ENCODE data around the gene XPA. TPM values are rescaled to one million over a fixed set of nuclear protein-coding genes. Genes with fewer than 3 reads are reported as not detected.

XPA gene
- total RNA-seq (2021) (2.7 to 3.6 TPM (median 3.0 TPM) in 3 replicates), Bru-seq, nascent RNA (percentile 67 among the genes with signal in this experiment)
- long read RNA-seq, experiment 1, transcript XPA-201 (6 exons, 1,417 nt), result major isoform, 9 of 12 reads
- long read RNA-seq, experiment 1, partial matches to known transcripts, result 0 of 12 reads
- long read RNA-seq, experiment 1, other reads (novel, unspliced or antisense), result 2 of 12 reads
- long read RNA-seq, experiment 2, transcript XPA-201 (6 exons, 1,417 nt), result major isoform, 6 of 9 reads
- long read RNA-seq, experiment 2, partial matches to known transcripts, result 1 of 9 reads
- long read RNA-seq, experiment 2, other reads (novel, unspliced or antisense), result 2 of 9 reads
- long read RNA-seq, experiment 3, transcript XPA-201 (6 exons, 1,417 nt), result major isoform, 8 of 12 reads
- long read RNA-seq, experiment 3, partial matches to known transcripts, result 1 of 12 reads
- long read RNA-seq, experiment 3, other reads (novel, unspliced or antisense), result 3 of 12 reads

GRCh38 chr9:97696803-97697601 is at the start of gene XPA:
Gene XPA (minus strand): TSS chr9:97697340. CDS start chr9:97697292, 48 bp downstream.
- peaks cover 50% of the 10 kb centered on the region for H3K27me3 Mint-ChIP-seq (ENCODE audit: low read depth)
- peak; percentile 99 for ATAC-seq
- CTCF ChIA-PET, result interaction anchor here (0.6 to 2.3 kb wide), 10 partner anchors 17 to 338 kb away, joined by 3 to 8 read pairs (median 4); no protein-coding TSS in a partner anchor
- H3K27ac Mint-ChIP-seq, result peak within 1 kb of the TSS; percentile 35; the same call in 1 of the 2 replicates
- H3K9me3 Mint-ChIP-seq, result no peaks in the 10 kb centered on the region
- H3K4me1 Mint-ChIP-seq, result peaks cover 20% of the 10 kb centered on the region
- no peaks in the 10 kb centered on the region for H3K36me3 Mint-ChIP-seq
- POLR2A ChIA-PET, result no interaction called here
- peak; percentile 96 for DNase-seq (ENCODE audit: low spot score)
- peak within 1 kb of the TSS; percentile 78 for H3K4me3 Mint-ChIP-seq
- TF ChIP-seq NFYB (CRISPR knock-in tag; conservative IDR thresholded peaks at IDR 0.05; ENCODE audit: low read depth), result no peak
- no peak for TF ChIP-seq E2F4 (CRISPR knock-in tag; IDR thresholded peaks at IDR 0.05; ENCODE audit: borderline replicate concordance, low read depth)
- no peak for TF ChIP-seq ETV6 (CRISPR knock-in tag; IDR thresholded peaks at IDR 0.05)
- 0 out of 2 replicates have a peak, but pooled peaks have one; percentile 78 for TF ChIP-seq ELF4 (CRISPR knock-in tag; IDR thresholded peaks at IDR 0.05; ENCODE audit: low read depth)
- peak; percentile 37; the same call in 1 of the 2 replicates for TF ChIP-seq FOXP4 (CRISPR knock-in tag; IDR thresholded peaks at IDR 0.05)
- TF ChIP-seq TP53 (CRISPR knock-in tag; IDR thresholded peaks at IDR 0.05), result peak; percentile 63; the same call in 1 of the 2 replicates
- TF ChIP-seq HMGA2 (CRISPR knock-in tag; IDR thresholded peaks at IDR 0.05), result no peak
- peak; percentile 78 for TF ChIP-seq MAX (CRISPR knock-in tag; IDR thresholded peaks at IDR 0.05)
- TF ChIP-seq ZNF138 (CRISPR knock-in tag; conservative IDR thresholded peaks at IDR 0.05), result 0 out of 2 replicates have a peak, but pooled peaks have one; percentile 84
- TF ChIP-seq CREM (CRISPR knock-in tag; IDR thresholded peaks at IDR 0.05), result 0 out of 2 replicates have a peak, but pooled peaks have one; percentile 39
- no peak for TF ChIP-seq ZNF219 (CRISPR knock-in tag; IDR thresholded peaks at IDR 0.05; ENCODE audit: borderline replicate concordance)
- TF ChIP-seq OVOL2 (CRISPR knock-in tag; IDR thresholded peaks at IDR 0.05; ENCODE audit: borderline replicate concordance), result no peak
- no peak for TF ChIP-seq IRF1 (CRISPR knock-in tag; IDR thresholded peaks at IDR 0.05)
- TF ChIP-seq EMX1 (CRISPR knock-in tag; IDR thresholded peaks at IDR 0.05), result no peak
- TF ChIP-seq USF2 (CRISPR knock-in tag; IDR thresholded peaks at IDR 0.05), result 0 out of 2 replicates have a peak, but pooled peaks have one; percentile 20
- TF ChIP-seq ATF1 (CRISPR knock-in tag; IDR thresholded peaks at IDR 0.05), result peak; percentile 48; the same call in 1 of the 2 replicates
- peak; percentile 57; the same call in 1 of the 2 replicates for TF ChIP-seq KAT7 (CRISPR knock-in tag; IDR thresholded peaks at IDR 0.05; ENCODE audit: borderline replicate concordance)
- TF ChIP-seq ZNF263 (CRISPR knock-in tag; IDR thresholded peaks at IDR 0.05; ENCODE audit: low read depth), result 0 out of 2 replicates have a peak, but pooled peaks have one; percentile 21
- TF ChIP-seq FOXK1 (CRISPR knock-in tag; IDR thresholded peaks at IDR 0.05), result 0 out of 2 replicates have a peak, but pooled peaks have one; percentile 15
- TF ChIP-seq HMGXB4 (CRISPR knock-in tag; IDR thresholded peaks at IDR 0.05), result peak; percentile 89
- peak; percentile 36; the same call in 1 of the 2 replicates for TF ChIP-seq ARID4B (CRISPR knock-in tag; IDR thresholded peaks at IDR 0.05; ENCODE audit: borderline replicate concordance)
- 0 out of 2 replicates have a peak, but pooled peaks have one; percentile 49 for TF ChIP-seq ESRRA (CRISPR knock-in tag; IDR thresholded peaks at IDR 0.05; ENCODE audit: borderline replicate concordance)
- 0 out of 2 replicates have a peak, but pooled peaks have one; percentile 61 for TF ChIP-seq ZBTB21 (CRISPR knock-in tag; IDR thresholded peaks at IDR 0.05; ENCODE audit: borderline replicate concordance)

Data from WTC11 (cell line).